BLaER1 (cell line): ENCODE data around the gene NELFE.

Experiments used
- H3K27ac ChIP-seq: shearing (Covaris generic); formaldehyde crosslinking; 2 replicates; pipeline ENCODE4 v1.8.1; 2022
- H3K27me3 ChIP-seq: shearing (Covaris generic); formaldehyde crosslinking; 2 replicates; pipeline ENCODE4 v1.8.1; 2022
- H3K36me3 ChIP-seq: shearing (Covaris generic); formaldehyde crosslinking; 2 replicates; pipeline ENCODE4 v1.8.1; 2022
- H3K4me1 ChIP-seq: shearing (Covaris generic); formaldehyde crosslinking; 2 replicates; pipeline ENCODE4 v1.8.1; 2022
- H3K4me2 ChIP-seq: shearing (Covaris generic); formaldehyde crosslinking; 2 replicates; pipeline ENCODE4 v1.8.1; 2022
- H3K4me3 ChIP-seq: shearing (Covaris generic); formaldehyde crosslinking; 2 replicates; pipeline ENCODE4 v1.8.1; 2022
- H3K9ac ChIP-seq: shearing (Covaris generic); formaldehyde crosslinking; 2 replicates; pipeline ENCODE4 v1.8.1; 2022
- H3K9me3 ChIP-seq: shearing (Covaris generic); formaldehyde crosslinking; 2 replicates; pipeline ENCODE4 v1.8.1; 2022
- H4K20me1 ChIP-seq: shearing (Covaris generic); formaldehyde crosslinking; 2 replicates; pipeline ENCODE4 v1.8.1; 2022
- Cebpa-rat ChIP-seq: shearing (Covaris generic); IDR thresholded peaks from 2 replicates; pipeline ENCODE4 v1.8.1; 2022

Gene NELFE

GRCh38 chr6:31970604-31971271, 12.0 kb upstream of the NELFE start:
- H3K27ac ChIP-seq = peak overlapping the region; percentile 89
- no peaks in the 10 kb centered on the region for H3K27me3 ChIP-seq
- peak overlapping the region; percentile 88 for H3K9ac ChIP-seq
- peaks cover 55% of the 10 kb centered on the region for H3K36me3 ChIP-seq
- H3K4me3 ChIP-seq = peak overlapping the region; percentile 81
- peaks cover 6% of the 10 kb centered on the region; the same call in 1 of the 2 replicates for H4K20me1 ChIP-seq
- H3K4me1 ChIP-seq = peaks cover 36% of the 10 kb centered on the region
- H3K9me3 ChIP-seq = peaks cover under 1% of the 10 kb centered on the region; the same call in 1 of the 2 replicates
- no peak for TF ChIP-seq Cebpa-rat
- peak overlapping the region; percentile 97 for H3K4me2 ChIP-seq

DNA sequence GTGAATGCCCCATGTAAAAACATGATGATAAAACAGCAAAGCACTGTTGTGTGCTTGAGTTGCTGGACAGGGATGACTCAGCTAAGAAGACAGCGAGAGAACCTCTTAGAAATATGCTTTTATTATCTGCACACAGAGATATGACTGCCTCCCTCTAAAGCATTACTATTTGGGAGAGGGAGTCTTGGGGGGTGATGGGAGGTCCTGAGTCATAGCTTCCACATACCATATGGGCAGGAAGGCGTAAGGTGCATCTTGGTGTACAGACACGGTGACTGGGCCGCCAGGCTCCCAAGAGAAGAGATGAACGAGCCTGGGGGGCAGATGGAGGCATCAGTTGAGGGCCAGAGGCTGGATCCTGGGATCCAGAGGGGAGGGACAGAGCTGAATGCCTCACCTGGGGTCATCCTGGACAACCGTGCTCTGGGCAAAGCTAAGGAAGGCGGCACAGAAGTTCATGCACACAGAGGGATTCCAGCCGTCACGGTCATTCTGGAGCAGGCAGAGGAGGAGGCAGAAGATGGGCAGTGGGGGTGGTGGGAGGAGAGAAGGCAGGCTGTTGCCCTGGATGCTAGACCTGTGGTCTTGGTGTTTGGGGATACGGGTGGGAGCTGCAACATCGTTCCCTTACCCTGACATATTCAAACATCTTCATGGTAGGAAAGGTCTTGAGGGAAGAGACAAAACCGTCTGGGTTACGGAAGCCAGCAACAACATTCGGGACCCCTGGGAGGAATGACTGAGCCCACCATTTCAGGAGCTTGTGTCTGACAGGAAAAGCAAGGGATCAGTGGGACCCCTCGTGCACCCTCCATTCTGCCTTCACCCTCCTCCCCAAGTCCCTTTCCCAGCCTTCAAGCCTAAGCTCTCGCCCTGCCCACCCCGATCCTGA, 11.2 kb upstream of the NELFE start:
- H3K4me3 ChIP-seq = peak overlapping the region; percentile 81; the same call in 1 of the 2 replicates

GRCh38 chr6:31968791-31969711, 10.3 kb upstream of the NELFE start:
- peaks cover 68% of the 10 kb centered on the region for H3K36me3 ChIP-seq
- no peak overlapping the region for H3K9ac ChIP-seq
- H4K20me1 ChIP-seq = peaks cover 6% of the 10 kb centered on the region; the same call in 1 of the 2 replicates
- TF ChIP-seq Cebpa-rat = no peak
- no peak overlapping the region for H3K4me3 ChIP-seq
- H3K27ac ChIP-seq = no peak overlapping the region
- H3K27me3 ChIP-seq = no peaks in the 10 kb centered on the region
- H3K9me3 ChIP-seq = no peaks in the 10 kb centered on the region
- no peak overlapping the region for H3K4me2 ChIP-seq
- peaks cover 39% of the 10 kb centered on the region for H3K4me1 ChIP-seq

More for the DNA sequence above, 11.2 kb upstream of the NELFE start:
- no peaks in the 10 kb centered on the region for H3K9me3 ChIP-seq
- peak overlapping the region; percentile 97 for H3K4me2 ChIP-seq
- peaks cover 40% of the 10 kb centered on the region for H3K4me1 ChIP-seq
- peaks cover 6% of the 10 kb centered on the region; the same call in 1 of the 2 replicates for H4K20me1 ChIP-seq
- TF ChIP-seq Cebpa-rat = no peak
- H3K9ac ChIP-seq = peak overlapping the region; percentile 88
- H3K27me3 ChIP-seq = no peaks in the 10 kb centered on the region
- peaks cover 59% of the 10 kb centered on the region for H3K36me3 ChIP-seq
- no peak overlapping the region for H3K27ac ChIP-seq

DNA sequence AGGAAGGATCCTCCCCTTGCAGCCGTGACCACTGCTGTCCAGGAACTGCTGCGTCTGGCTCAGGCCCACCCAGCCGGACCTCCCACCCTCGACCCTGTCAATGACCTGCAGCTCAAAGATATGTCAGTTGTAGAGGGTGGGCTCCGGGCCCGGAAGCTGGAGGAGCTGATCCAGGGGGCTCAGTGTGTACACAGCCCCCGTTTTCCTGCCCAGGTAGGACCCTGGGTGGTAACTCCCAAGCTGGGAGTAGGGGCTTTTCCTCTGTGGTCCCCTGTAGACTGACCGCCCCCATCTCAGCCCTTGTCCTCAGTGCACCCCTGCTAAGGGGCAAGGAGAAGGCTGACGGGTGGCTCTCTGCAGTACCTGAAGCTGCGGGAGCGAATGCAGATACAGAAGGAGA, 9.6 kb upstream of the NELFE start:
- H3K9me3 ChIP-seq = no peaks in the 10 kb centered on the region
- H4K20me1 ChIP-seq = peaks cover 6% of the 10 kb centered on the region; the same call in 1 of the 2 replicates
- no peak overlapping the region for H3K27ac ChIP-seq
- no peaks in the 10 kb centered on the region for H3K27me3 ChIP-seq
- no peak overlapping the region for H3K9ac ChIP-seq
- no peak overlapping the region for H3K4me2 ChIP-seq
- TF ChIP-seq Cebpa-rat = no peak
- no peak overlapping the region for H3K4me3 ChIP-seq
- H3K36me3 ChIP-seq = peaks cover 75% of the 10 kb centered on the region
- H3K4me1 ChIP-seq = peaks cover 32% of the 10 kb centered on the region

GRCh38 chr6:31967926-31968320, 9.2 kb upstream of the NELFE start:
- Histone ChIP-seq H3K9me3 (no peaks in the 10 kb centered on the region), H3K27me3 (no peaks in the 10 kb centered on the region), H3K36me3 (peaks cover 79% of the 10 kb centered on the region), H3K27ac (no peak overlapping the region), H3K9ac (no peak overlapping the region), H3K4me1 (peaks cover 28% of the 10 kb centered on the region), H3K4me3 (no peak overlapping the region), H4K20me1 (peaks cover 6% of the 10 kb centered on the region; the same call in 1 of the 2 replicates), H3K4me2 (no peak overlapping the region)
- no peak for TF ChIP-seq Cebpa-rat

GRCh38 chr6:31966997-31967925, 8.5 kb upstream of the NELFE start:
- Histone ChIP-seq H3K27me3 (no peaks in the 10 kb centered on the region), H3K4me3 (no peak overlapping the region), H3K4me2 (no peak overlapping the region), H3K4me1 (peaks cover 24% of the 10 kb centered on the region), H3K9ac (no peak overlapping the region), H4K20me1 (peaks cover 6% of the 10 kb centered on the region; the same call in 1 of the 2 replicates), H3K9me3 (no peaks in the 10 kb centered on the region), H3K27ac (no peak overlapping the region), H3K36me3 (peaks cover 86% of the 10 kb centered on the region)
- no peak for TF ChIP-seq Cebpa-rat

- Histone ChIP-seq H3K4me1 (peaks cover 23% of the 10 kb centered on the region), H3K27ac (no peak overlapping the region), H3K9me3 (no peaks in the 10 kb centered on the region), H3K27me3 (no peaks in the 10 kb centered on the region), H4K20me1 (peaks cover 6% of the 10 kb centered on the region; the same call in 1 of the 2 replicates), H3K4me2 (no peak overlapping the region), H3K4me3 (no peak overlapping the region), H3K36me3 (peaks cover 94% of the 10 kb centered on the region), H3K9ac (no peak overlapping the region)
- no peak for TF ChIP-seq Cebpa-rat
These were observed 7.7 kb upstream of the NELFE start for GRCh38 chr6:31966506-31966905.

- Histone ChIP-seq H3K9me3 (no peaks in the 10 kb centered on the region), H3K4me1 (peaks cover 15% of the 10 kb centered on the region), H3K4me2 (no peak overlapping the region), H3K9ac (no peak overlapping the region), H3K27me3 (no peaks in the 10 kb centered on the region), H3K27ac (no peak overlapping the region), H3K4me3 (no peak overlapping the region), H3K36me3 (peaks cover 100% of the 10 kb centered on the region), H4K20me1 (peaks cover 6% of the 10 kb centered on the region; the same call in 1 of the 2 replicates)
- no peak for TF ChIP-seq Cebpa-rat
These were observed 6.9 kb upstream of the NELFE start for GRCh38 chr6:31965700-31966099.
